ENCODE measurements around the gene SNN. TPM values are rescaled to one million over a fixed set of nuclear protein-coding genes. Genes with fewer than 3 reads are reported as not detected.

The SNN gene
- polyA plus RNA-seq, 1 donor from 2014 or later: 176 TPM

DNA sequence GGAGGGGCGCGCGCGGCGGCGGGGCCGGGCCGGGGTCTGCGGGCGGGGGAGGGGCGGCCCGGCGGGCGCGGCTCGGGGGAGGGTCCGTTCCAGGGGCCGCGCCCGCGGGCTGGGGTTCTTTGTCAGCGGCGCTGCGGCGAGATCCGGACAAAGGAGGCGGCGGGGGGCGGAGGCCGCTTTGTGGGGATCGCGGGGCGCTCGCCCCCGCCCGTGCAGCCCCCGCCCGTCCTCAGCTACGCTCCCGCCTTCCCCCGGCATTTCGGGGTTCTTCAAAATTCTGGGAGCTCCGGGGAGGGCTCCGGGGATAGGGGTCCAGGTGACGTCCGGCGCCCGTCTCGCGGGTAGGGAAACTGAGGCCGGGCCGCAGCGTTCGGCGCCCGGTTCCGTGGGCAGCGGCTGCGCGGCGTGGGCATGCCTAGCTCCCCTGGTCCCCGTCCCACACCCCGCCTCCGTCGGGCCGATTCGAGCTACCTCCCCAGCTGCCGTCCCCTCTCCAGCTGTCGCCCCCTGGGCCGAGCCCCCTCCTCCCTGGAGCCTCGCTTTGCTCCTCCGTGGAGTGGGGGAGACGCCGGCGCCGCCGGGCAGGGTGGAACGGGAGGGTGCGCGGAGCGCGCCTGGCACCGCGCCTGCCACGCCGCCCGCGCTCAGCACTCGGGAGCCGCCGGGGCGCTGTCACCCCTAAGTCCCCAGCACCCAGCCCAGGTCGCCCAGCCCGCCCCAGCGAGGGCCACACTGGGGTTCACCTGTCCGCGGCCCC, 546 bp downstream of the SNN start:
- Histone ChIP-seq H3K79me2 (replicated peaks; ENCODE audit: insufficient read depth, low read length) (peaks cover 48% of the 10 kb centered on the region), H4K20me1 (ENCODE audit: insufficient read depth) (peaks cover 37% of the 10 kb centered on the region)
- peak; percentile 68 for TF ChIP-seq MXI1 (conservative IDR thresholded peaks at IDR 0.05; ENCODE audit: poor library complexity, severe bottlenecking)
- no peak for TF ChIP-seq POLR2AphosphoS5 (IDR thresholded peaks at IDR 0.05)
- TF ChIP-seq RAD21 (conservative IDR thresholded peaks at IDR 0.05): peak; percentile 20
- TF ChIP-seq, protein P1, sequence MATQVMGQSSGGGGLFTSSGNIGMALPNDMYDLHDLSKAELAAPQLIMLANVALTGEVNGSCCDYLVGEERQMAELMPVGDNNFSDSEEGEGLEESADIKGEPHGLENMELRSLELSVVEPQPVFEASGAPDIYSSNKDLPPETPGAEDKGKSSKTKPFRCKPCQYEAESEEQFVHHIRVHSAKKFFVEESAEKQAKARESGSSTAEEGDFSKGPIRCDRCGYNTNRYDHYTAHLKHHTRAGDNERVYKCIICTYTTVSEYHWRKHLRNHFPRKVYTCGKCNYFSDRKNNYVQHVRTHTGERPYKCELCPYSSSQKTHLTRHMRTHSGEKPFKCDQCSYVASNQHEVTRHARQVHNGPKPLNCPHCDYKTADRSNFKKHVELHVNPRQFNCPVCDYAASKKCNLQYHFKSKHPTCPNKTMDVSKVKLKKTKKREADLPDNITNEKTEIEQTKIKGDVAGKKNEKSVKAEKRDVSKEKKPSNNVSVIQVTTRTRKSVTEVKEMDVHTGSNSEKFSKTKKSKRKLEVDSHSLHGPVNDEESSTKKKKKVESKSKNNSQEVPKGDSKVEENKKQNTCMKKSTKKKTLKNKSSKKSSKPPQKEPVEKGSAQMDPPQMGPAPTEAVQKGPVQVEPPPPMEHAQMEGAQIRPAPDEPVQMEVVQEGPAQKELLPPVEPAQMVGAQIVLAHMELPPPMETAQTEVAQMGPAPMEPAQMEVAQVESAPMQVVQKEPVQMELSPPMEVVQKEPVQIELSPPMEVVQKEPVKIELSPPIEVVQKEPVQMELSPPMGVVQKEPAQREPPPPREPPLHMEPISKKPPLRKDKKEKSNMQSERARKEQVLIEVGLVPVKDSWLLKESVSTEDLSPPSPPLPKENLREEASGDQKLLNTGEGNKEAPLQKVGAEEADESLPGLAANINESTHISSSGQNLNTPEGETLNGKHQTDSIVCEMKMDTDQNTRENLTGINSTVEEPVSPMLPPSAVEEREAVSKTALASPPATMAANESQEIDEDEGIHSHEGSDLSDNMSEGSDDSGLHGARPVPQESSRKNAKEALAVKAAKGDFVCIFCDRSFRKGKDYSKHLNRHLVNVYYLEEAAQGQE (IDR thresholded peaks at IDR 0.05; ENCODE audit: borderline replicate concordance): no peak

DNA sequence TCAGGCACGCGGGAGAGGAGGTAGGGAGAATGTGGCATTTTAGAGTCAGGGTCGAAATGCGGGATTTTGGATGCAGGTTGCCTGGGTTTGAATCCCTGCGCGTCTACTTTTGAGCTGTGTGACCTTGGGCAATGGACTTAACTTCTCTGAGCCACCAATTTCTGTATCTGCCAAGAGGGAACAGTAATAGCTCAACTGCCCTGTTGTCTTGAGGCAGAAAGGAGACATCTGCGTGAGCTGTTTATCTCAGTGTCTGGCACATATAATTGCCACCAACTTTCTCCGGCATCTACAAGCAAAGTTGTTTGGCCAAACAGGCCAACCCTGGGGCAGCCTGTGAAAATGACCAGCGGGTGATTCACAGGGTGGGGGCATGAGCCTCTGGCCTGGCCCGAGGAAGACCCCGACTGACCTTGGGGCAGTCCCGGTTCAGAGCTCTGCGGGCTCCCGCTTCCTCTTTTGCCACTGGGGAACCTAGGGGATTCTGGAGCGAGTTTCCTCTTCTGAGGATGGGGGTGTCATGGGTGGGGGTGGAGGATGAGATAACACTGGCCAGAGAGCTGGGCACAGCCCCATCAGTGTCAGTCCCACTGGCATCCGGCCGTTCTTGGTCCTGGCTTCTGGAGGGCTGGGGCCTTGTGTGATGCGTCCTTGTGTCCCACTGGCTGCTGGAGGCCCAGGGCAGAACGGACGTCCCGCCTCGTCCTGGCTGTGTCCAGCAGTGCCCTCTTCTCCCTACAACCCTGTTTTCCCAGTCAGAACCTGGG, 1.3 kb downstream of the SNN start:
- H3K9me2 ChIP-seq (ENCODE audit: insufficient read depth, low read length): no peaks in the 10 kb centered on the region
- H3K4me2 ChIP-seq (ENCODE audit: low read length): peak overlapping the region; percentile 77
- no peaks in the 10 kb centered on the region for H3K9me3 ChIP-seq (ENCODE audit: low read length)
- peak overlapping the region; percentile 94 for H3K9ac ChIP-seq (ENCODE audit: low read length)
- no peaks in the 10 kb centered on the region for H3F3A ChIP-seq (ENCODE audit: insufficient read depth, low read length, poor library complexity, severe bottlenecking)
- peak overlapping the region; percentile 98 for H3K4me3 ChIP-seq (ENCODE audit: low read length)
- H2AFZ ChIP-seq (ENCODE audit: low read depth, low read length): peak overlapping the region; percentile 45
- TF ChIP-seq POLR2AphosphoS5 (IDR thresholded peaks at IDR 0.05): no peak
- no peak for TF ChIP-seq TAF1 (IDR thresholded peaks at IDR 0.05; ENCODE audit: low read depth)
- TF ChIP-seq MXI1 (conservative IDR thresholded peaks at IDR 0.05; ENCODE audit: poor library complexity, severe bottlenecking): no peak
- TF ChIP-seq RAD21 (conservative IDR thresholded peaks at IDR 0.05): no peak
- TF ChIP-seq EZH2 (IDR thresholded peaks at IDR 0.05; ENCODE audit: borderline replicate concordance, insufficient read depth, low read length, poor library complexity, severe bottlenecking): no peak
- TF ChIP-seq, protein P1 (IDR thresholded peaks at IDR 0.05; ENCODE audit: borderline replicate concordance): no peak
- no peak for TF ChIP-seq EP300 (conservative IDR thresholded peaks at IDR 0.05; ENCODE audit: poor library complexity, severe bottlenecking)
- no peak for TF ChIP-seq SMC3 (conservative IDR thresholded peaks at IDR 0.05; ENCODE audit: poor library complexity)
- TF ChIP-seq, protein P2, sequence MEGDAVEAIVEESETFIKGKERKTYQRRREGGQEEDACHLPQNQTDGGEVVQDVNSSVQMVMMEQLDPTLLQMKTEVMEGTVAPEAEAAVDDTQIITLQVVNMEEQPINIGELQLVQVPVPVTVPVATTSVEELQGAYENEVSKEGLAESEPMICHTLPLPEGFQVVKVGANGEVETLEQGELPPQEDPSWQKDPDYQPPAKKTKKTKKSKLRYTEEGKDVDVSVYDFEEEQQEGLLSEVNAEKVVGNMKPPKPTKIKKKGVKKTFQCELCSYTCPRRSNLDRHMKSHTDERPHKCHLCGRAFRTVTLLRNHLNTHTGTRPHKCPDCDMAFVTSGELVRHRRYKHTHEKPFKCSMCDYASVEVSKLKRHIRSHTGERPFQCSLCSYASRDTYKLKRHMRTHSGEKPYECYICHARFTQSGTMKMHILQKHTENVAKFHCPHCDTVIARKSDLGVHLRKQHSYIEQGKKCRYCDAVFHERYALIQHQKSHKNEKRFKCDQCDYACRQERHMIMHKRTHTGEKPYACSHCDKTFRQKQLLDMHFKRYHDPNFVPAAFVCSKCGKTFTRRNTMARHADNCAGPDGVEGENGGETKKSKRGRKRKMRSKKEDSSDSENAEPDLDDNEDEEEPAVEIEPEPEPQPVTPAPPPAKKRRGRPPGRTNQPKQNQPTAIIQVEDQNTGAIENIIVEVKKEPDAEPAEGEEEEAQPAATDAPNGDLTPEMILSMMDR (IDR thresholded peaks at IDR 0.05; ENCODE audit: poor library complexity, severe bottlenecking): no peak
- H4K20me1 ChIP-seq (ENCODE audit: insufficient read depth): peaks cover 38% of the 10 kb centered on the region
- H3K27ac ChIP-seq (ENCODE audit: low read length): no peak overlapping the region
- peaks cover 48% of the 10 kb centered on the region for H3K79me2 ChIP-seq (replicated peaks; ENCODE audit: insufficient read depth, low read length)
- no peaks in the 10 kb centered on the region for H3K27me3 ChIP-seq (ENCODE audit: insufficient read depth, low read depth, low read length)
- H3K36me3 ChIP-seq (ENCODE audit: insufficient read depth, low read length): no peaks in the 10 kb centered on the region

More for the DNA sequence above, 546 bp downstream of the SNN start:
- peak overlapping the region; percentile 77 for H3K4me2 ChIP-seq (ENCODE audit: low read length)
- H3K9me3 ChIP-seq (ENCODE audit: low read length): no peaks in the 10 kb centered on the region
- H3K9me2 ChIP-seq (ENCODE audit: insufficient read depth, low read length): no peaks in the 10 kb centered on the region
- H3F3A ChIP-seq (ENCODE audit: insufficient read depth, low read length, poor library complexity, severe bottlenecking): no peaks in the 10 kb centered on the region
- peak overlapping the region; percentile 53 for H3K27ac ChIP-seq (ENCODE audit: low read length)
- peak overlapping the region; percentile 94 for H3K9ac ChIP-seq (ENCODE audit: low read length)
- H3K27me3 ChIP-seq (ENCODE audit: insufficient read depth, low read depth, low read length): no peaks in the 10 kb centered on the region
- peak overlapping the region; percentile 98 for H3K4me3 ChIP-seq (ENCODE audit: low read length)
- H2AFZ ChIP-seq (ENCODE audit: low read depth, low read length): peak overlapping the region; percentile 45
- no peaks in the 10 kb centered on the region for H3K36me3 ChIP-seq (ENCODE audit: insufficient read depth, low read length)

Measured in neural cell (in vitro differentiated cells).